ENCODE results near the gene DNAAF1.

DNAAF1 gene

GRCh38 chr16:84138824-84139627 lies 6.1 kb upstream of the DNAAF1 start (continued):
- TF ChIP-seq ZBTB49 (tag by site-specific recombination; IDR thresholded peaks at IDR 0.05; ENCODE audit: low read depth) = no peak
- no peak for TF ChIP-seq ZNF223 (tag by site-specific recombination; IDR thresholded peaks at IDR 0.05)
- TF ChIP-seq ZBTB6 (tag by site-specific recombination; IDR thresholded peaks at IDR 0.05) = no peak
- peak; percentile 100 for TF ChIP-seq ZNF660 (tag by site-specific recombination; IDR thresholded peaks at IDR 0.05)
- no peak for TF ChIP-seq ZNF658 (tag by site-specific recombination; IDR thresholded peaks at IDR 0.05)
- TF ChIP-seq ZNF501 (tag by site-specific recombination; IDR thresholded peaks at IDR 0.05) = no peak
- TF ChIP-seq ZNF792 (tag by site-specific recombination; IDR thresholded peaks at IDR 0.05) = no peak
- no peak for TF ChIP-seq ZNF560 (tag by site-specific recombination; IDR thresholded peaks at IDR 0.05; ENCODE audit: borderline replicate concordance)
- TF ChIP-seq KLF16 (tag by site-specific recombination; IDR thresholded peaks at IDR 0.05) = no peak; the same call in 1 of the 2 replicates
- no peak for TF ChIP-seq SCRT2 (tag by site-specific recombination; IDR thresholded peaks at IDR 0.05)
- TF ChIP-seq GLI2 (tag by site-specific recombination; IDR thresholded peaks at IDR 0.05; ENCODE audit: borderline replicate concordance, low read depth) = no peak
- peak; percentile 68 for TF ChIP-seq ZXDB (tag by site-specific recombination; IDR thresholded peaks at IDR 0.05)
- peak; percentile 18; the same call in 1 of the 2 replicates for TF ChIP-seq ZBTB20 (tag by site-specific recombination; IDR thresholded peaks at IDR 0.05)
- TF ChIP-seq BCL11B (tag by site-specific recombination; IDR thresholded peaks at IDR 0.05; ENCODE audit: low read depth) = no peak
- 0 out of 2 replicates have a peak, but pooled peaks have one; percentile 27 for TF ChIP-seq ZNF596 (tag by site-specific recombination; IDR thresholded peaks at IDR 0.05)
- no peak for TF ChIP-seq SETDB1 (IDR thresholded peaks at IDR 0.05; ENCODE audit: insufficient read length, low read length)
- no peak for TF ChIP-seq KLF8 (tag by site-specific recombination; IDR thresholded peaks at IDR 0.05)
- no peak for TF ChIP-seq YY2 (tag by site-specific recombination; IDR thresholded peaks at IDR 0.05)
- no peak for TF ChIP-seq ZNF157 (tag by site-specific recombination; IDR thresholded peaks at IDR 0.05)
- TF ChIP-seq ZBTB21 (tag by site-specific recombination; IDR thresholded peaks at IDR 0.05) = peak; percentile 53; the same call in 1 of the 2 replicates
- TF ChIP-seq ZNF621 (tag by site-specific recombination; IDR thresholded peaks at IDR 0.05) = no peak
- no peak for TF ChIP-seq BCL6B (tag by site-specific recombination; IDR thresholded peaks at IDR 0.05)
- TF ChIP-seq ZNF768 (tag by site-specific recombination; IDR thresholded peaks at IDR 0.05) = no peak
- TF ChIP-seq ZNF169 (tag by site-specific recombination; IDR thresholded peaks at IDR 0.05) = no peak
- peak; percentile 46; the same call in 1 of the 2 replicates for TF ChIP-seq KLF1 (tag by site-specific recombination; IDR thresholded peaks at IDR 0.05)
- TF ChIP-seq SP3 (tag by site-specific recombination; IDR thresholded peaks at IDR 0.05) = 0 out of 2 replicates have a peak, but pooled peaks have one; percentile 14
- TF ChIP-seq TCF7L2 (IDR thresholded peaks at IDR 0.05; ENCODE audit: borderline replicate concordance, low read depth, low read length) = peak; percentile 89; the same call in 1 of the 2 replicates
- no peak for TF ChIP-seq ZNF24 (tag by site-specific recombination; IDR thresholded peaks at IDR 0.05)
- no peak for TF ChIP-seq ZNF362 (tag by site-specific recombination; IDR thresholded peaks at IDR 0.05)
- no peak for TF ChIP-seq ZNF623 (tag by site-specific recombination; IDR thresholded peaks at IDR 0.05)
- no peak for TF ChIP-seq ZNF791 (tag by site-specific recombination; IDR thresholded peaks at IDR 0.05)
- no peak for TF ChIP-seq ZNF121 (tag by site-specific recombination; IDR thresholded peaks at IDR 0.05)
- no peak for TF ChIP-seq ZBTB7A (tag by site-specific recombination; IDR thresholded peaks at IDR 0.05; ENCODE audit: low read depth)
- TF ChIP-seq ZBTB48 (tag by site-specific recombination; IDR thresholded peaks at IDR 0.05) = no peak
- TF ChIP-seq ZNF16 (tag by site-specific recombination; IDR thresholded peaks at IDR 0.05; ENCODE audit: low read depth) = no peak
- TF ChIP-seq ZNF624 (tag by site-specific recombination; IDR thresholded peaks at IDR 0.05) = no peak
